Activated T-cell treated with anti-CD3 and anti-CD28 coated beads for 48 hours (primary cell): ENCODE data around the gene TNFSF4.
A peak's percentile ranks its signal among the peaks of the same experiment; 100 is the strongest.
"Not testable (repeated sequence)": the region's sequence is repeated elsewhere in the genome, so short reads cannot be mapped to it uniquely, and the experiment has no call there.

Experiments used
- DNase-seq: peaks from one replicate; pipeline ENCODE4 v3.0.0-alpha.2; 2020; ENCODE audit warnings: low read depth

Gene TNFSF4

GRCh38 chr1:173163222-173163621 lies 43.9 kb downstream of the TNFSF4 start:
- DNase-seq = no peak

- no peak for DNase-seq
These were observed 44.5 kb downstream of the TNFSF4 start for GRCh38 chr1:173162601-173163000.

GRCh38 chr1:173161510-173162221 lies 45.5 kb downstream of the TNFSF4 start:
- DNase-seq = no peak

GRCh38 chr1:173153964-173154363 lies 53.2 kb downstream of the TNFSF4 start:
- not testable (repeated sequence) for DNase-seq

GRCh38 chr1:173153503-173153902 lies 53.6 kb downstream of the TNFSF4 start:
- no peak for DNase-seq

- no peak for DNase-seq
These were observed 54.5 kb downstream of the TNFSF4 start for GRCh38 chr1:173152598-173152997.

GRCh38 chr1:173150795-173151194 lies 56.3 kb downstream of the TNFSF4 start:
- no peak for DNase-seq

GRCh38 chr1:173149887-173150286 lies 57.2 kb downstream of the TNFSF4 start:
- peak; percentile 5 for DNase-seq

- no peak for DNase-seq
These were observed 58.2 kb downstream of the TNFSF4 start for GRCh38 chr1:173148971-173149370.

- DNase-seq = no peak
These were observed 58.6 kb downstream of the TNFSF4 start for GRCh38 chr1:173148545-173148944.

GRCh38 chr1:173140733-173141132 lies 66.4 kb downstream of the TNFSF4 start:
- no peak for DNase-seq

- no peak for DNase-seq
These were observed 67.4 kb downstream of the TNFSF4 start for GRCh38 chr1:173139706-173140105.

GRCh38 chr1:173137107-173137706 lies 69.9 kb downstream of the TNFSF4 start:
- DNase-seq = no peak

- no peak for DNase-seq
These were observed 72.3 kb downstream of the TNFSF4 start for GRCh38 chr1:173134800-173135199.

- no peak for DNase-seq
These were observed 73.1 kb downstream of the TNFSF4 start for GRCh38 chr1:173134029-173134428.
